G401 (cell line): Measurements from ENCODE around the gene RNASE12. TPM values are rescaled to one million over a fixed set of nuclear protein-coding genes. Genes with fewer than 3 reads are reported as not detected.
"Not testable (repeated sequence)": the region's sequence is repeated elsewhere in the genome, so short reads cannot be mapped to it uniquely, and the experiment has no call there.

Source experiments
- DNase-seq: peaks from one replicate; pipeline ENCODE4 v3.0.0-alpha.2; 2015; ENCODE audit warnings: low spot score
- in situ Hi-C: cut with HindIII; loops from 2 replicates; pipeline ENCODE4 v1.10.0; 2016; ENCODE audit warnings: low sequenced_read_pairs, mixed read lengths
- total RNA-seq: library from RNA; depleted of rRNA; stranded (reverse); fragments of >200 nt; shearing (Covaris generic); gene quantifications from 2 replicates; pipeline ENCODE4 v1.2.3, GENCODE V29; 2014; rRNA removed

Gene RNASE12, protein sequence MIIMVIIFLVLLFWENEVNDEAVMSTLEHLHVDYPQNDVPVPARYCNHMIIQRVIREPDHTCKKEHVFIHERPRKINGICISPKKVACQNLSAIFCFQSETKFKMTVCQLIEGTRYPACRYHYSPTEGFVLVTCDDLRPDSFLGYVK
- not detected in 2 replicates for total RNA-seq

DNA sequence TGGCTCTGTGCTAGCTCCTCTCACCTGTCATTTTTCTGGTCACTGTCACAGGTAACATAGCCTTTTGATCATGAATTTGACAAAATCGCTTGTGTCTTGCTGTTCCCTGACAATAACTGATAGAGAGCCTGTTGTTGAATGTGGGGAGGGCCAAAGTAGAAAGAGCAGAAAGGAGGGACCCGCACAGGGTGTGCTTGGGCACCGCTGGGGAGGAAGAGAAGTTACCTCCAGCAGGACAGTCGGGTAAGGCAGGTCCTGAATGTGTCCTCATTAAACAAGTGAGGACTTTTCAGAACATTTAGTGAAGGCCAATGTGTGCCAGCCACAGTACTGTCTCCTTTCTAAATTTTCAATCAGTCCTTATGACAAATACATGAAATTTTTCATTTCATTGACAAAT, at the start of gene RNASE12:
TSS of gene RNASE12 (minus strand) at position 142 of the 400 bp plus-strand sequence. CDS start 653 bp downstream, outside the sequence.
- DNase-seq, result no peak
- in situ Hi-C loops, result no loop called here

GRCh38 chr14:20632831-20633691, 41.9 kb upstream of the RNASE12 start:
- in situ Hi-C loops, result no loop called here

DNA sequence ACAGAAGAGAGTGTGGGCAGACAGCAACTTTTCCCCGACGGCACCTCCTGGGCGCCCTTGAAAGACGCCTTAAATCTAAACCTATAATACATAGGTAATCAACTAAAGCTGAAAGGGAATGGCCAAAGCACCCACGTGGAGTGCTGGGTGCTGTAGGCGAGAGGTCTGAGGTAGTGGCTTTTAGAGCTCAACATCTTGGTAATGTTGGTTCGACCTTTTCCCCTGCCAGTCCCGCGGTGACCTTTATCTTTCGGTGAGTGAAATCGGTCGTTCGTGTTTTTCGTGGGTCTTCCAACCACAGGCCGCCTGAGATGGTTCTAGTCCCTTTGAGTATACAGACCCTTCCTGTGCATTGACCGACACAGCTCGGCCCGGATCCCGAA, 41.3 kb upstream of the RNASE12 start:
- in situ Hi-C loops, result no loop called here
- no peak for DNase-seq

More at GRCh38 chr14:20632831-20633691, 41.9 kb upstream of the RNASE12 start:
- peak; percentile 78 for DNase-seq

GRCh38 chr14:20631880-20632389, 40.8 kb upstream of the RNASE12 start:
- in situ Hi-C loops, result no loop called here
- DNase-seq, result peak; percentile 67

DNA sequence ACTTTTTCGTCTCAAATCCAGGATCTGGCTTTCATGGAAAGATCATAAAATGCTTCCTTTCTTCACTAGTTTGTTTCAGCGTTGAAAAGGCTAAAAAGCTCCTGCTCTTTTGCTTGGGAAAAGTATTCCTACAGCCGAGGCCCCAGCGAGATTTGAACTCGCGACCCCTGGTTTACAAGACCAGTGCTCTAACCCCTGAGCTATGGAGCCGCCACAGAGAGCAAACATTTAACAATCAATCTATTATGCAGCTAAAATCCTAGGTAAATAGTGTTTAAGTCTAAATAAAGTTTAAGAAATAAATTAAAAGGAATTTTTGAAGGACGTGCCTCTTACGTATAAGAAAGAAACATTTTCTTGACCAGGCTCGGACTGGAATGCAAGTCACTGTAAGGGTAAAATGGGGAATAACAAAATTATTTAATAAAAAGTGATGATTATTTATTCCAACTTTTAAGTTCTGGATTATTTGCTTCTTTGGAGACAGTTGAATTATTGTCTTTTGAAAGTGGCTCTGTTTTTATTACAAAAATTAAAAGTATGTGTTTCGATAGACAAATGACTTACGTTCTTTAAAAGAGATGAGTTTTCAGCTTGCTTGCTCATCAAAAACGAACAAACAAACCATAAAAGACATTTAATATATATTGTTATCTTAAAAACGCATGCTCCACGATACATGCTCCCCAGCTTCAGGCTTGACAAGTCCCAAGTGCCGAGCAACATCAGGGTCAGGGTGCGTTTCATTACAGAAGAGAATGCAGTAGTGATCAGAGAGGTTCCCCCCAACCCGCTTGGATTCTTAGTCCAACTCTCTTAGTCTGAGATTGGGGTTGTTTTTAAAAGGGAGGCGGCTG, 40.1 kb upstream of the RNASE12 start:
- in situ Hi-C loops, result no loop called here
- DNase-seq, result peak; percentile 64

DNA sequence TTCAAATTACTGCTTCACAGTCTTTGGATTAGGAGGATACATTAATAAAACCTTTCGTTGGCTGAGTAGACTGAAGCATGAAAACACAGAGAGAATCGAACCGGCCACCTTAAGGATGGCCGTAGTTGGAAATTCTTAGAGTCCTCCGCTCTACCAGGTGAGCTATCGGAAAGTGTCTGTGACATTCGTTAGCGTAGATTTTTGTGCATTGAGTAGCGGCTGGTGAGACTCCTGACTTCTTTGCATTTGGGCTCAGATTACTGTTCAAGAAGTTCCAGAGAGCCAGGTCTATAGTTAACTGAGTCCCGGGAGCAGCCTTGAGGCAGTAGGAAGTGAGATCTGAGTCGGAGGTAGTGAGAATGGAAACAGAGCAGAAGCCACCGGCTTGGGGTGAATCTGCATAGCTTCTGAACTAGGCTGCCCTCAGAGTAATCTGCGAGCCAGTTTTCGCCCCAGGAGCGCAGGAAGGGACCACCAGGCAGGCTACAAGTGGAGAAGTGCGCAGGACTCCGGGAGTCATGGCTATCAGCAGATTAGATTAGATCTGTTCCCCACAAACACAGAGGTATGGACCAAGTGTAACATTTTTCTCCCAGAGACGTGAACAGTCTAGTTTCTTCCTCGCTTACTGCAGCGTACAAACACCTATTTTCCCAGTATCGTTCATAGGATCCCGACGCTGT, 39.3 kb upstream of the RNASE12 start:
- in situ Hi-C loops, result no loop called here

GRCh38 chr14:20628063-20628854, 37.1 kb upstream of the RNASE12 start:
- no peak for DNase-seq
- in situ Hi-C loops, result no loop called here

More for the DNA sequence above, 39.3 kb upstream of the RNASE12 start:
- peak; percentile 76 for DNase-seq

GRCh38 chr14:20627346-20628027, 36.3 kb upstream of the RNASE12 start:
- in situ Hi-C loops, result no loop called here

GRCh38 chr14:20626274-20626673, 35.1 kb upstream of the RNASE12 start:
- in situ Hi-C loops, result no loop called here
- no peak for DNase-seq

More at GRCh38 chr14:20627346-20628027, 36.3 kb upstream of the RNASE12 start:
- DNase-seq, result no peak

GRCh38 chr14:20624495-20625070, 33.4 kb upstream of the RNASE12 start:
- DNase-seq, result peak; percentile 25
- in situ Hi-C loops, result no loop called here

DNA sequence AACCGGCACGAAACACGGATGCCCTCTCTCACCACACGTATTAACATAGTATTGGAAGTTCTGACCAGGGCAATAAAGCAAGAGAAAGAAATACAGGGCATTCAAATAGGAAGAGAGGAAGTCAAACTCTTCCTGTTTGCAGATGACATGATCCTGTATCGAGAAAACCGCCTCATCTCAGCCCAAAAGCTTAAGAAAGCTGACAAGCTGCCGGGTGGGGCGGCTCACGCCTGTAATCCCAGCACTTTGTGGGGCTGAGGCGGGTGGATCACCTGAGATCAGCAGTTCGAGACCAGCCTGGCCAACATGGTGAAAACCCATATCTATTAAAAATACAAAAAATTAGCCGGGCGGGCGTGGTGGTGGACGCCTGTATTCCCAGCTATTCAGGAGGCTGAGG, 32.6 kb upstream of the RNASE12 start:
- DNase-seq, result no peak
- in situ Hi-C loops, result no loop called here

- in situ Hi-C loops, result no loop called here
Measured at GRCh38 chr14:20622816-20623291, 31.7 kb upstream of the RNASE12 start.

GRCh38 chr14:20620798-20621478, 29.8 kb upstream of the RNASE12 start:
- no peak for DNase-seq
- in situ Hi-C loops, result no loop called here

More at GRCh38 chr14:20622816-20623291, 31.7 kb upstream of the RNASE12 start:
- no peak for DNase-seq

GRCh38 chr14:20619688-20620087, 28.5 kb upstream of the RNASE12 start:
- DNase-seq, in situ Hi-C loops: not testable (repeated sequence)

DNA sequence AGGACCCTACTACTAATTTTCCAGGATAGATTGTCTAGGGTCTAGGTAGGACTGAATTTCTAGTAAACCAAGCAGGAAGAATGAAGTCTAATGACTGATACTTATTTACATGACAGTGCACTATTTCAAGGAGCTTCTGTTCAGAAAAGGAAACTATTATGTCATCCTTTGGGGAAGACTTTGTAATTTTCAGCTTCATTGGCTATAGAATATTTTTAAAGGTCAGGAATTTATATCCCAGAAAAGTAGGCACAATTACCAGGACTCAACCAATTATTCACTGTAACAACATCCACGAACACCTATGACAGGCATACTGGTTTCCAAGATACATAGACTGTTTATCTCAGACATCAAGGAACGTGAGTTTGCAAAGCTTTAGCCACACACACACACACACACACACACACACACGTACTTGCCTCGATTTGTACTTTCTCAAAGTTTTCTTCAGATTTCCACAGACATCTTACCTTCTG, 27.1 kb upstream of the RNASE12 start:
- in situ Hi-C loops, result no loop called here
- no peak for DNase-seq
